Thyroid gland (tissue), 4 donors: ENCODE results near the gene DLGAP1. TPM values are rescaled to one million over a fixed set of nuclear protein-coding genes. Genes with fewer than 3 reads are reported as not detected.

Experiments
- DNase-seq, 2 donors: peaks; one replicate each; pipeline ENCODE4 v3.0.0-alpha.2; 2019
- H3K27ac ChIP-seq, 3 donors: fragments of 200-600 bp; sonication (generic); 1 replicate in 2 of 3; 2 replicates in 1 of 3; pipeline ENCODE4 v1.5.1; 2016 to 2019; ENCODE audit warnings: mild to moderate bottlenecking in 1 of 3, moderate library complexity in 1 of 3
- H3K27me3 ChIP-seq: fragments of 200-600 bp; sonication (generic); one replicate; pipeline ENCODE4 v1.5.1; 2019
- H3K36me3 ChIP-seq, 2 donors: fragments of 200-600 bp; sonication (generic); one replicate each; pipeline ENCODE4 v1.5.1; 2016 to 2019
- H3K4me1 ChIP-seq, 2 donors: fragments of 200-600 bp; sonication (generic); one replicate each; pipeline ENCODE4 v1.5.1; 2017 to 2019
- H3K4me3 ChIP-seq, 3 donors: fragments of 200-600 bp; sonication (generic); replicated peaks in 1 of 3; 1 replicate in 2 of 3; 2 replicates in 1 of 3; pipeline ENCODE4 v1.5.1; 2016; ENCODE audit warnings: mild to moderate bottlenecking in 1 of 3
- H3K9me3 ChIP-seq: fragments of 200-600 bp; sonication (generic); one replicate; pipeline ENCODE4 v1.5.1; 2017
- POLR2A ChIP-seq, 2 donors: fragments of 450-650 bp; IDR thresholded peaks; one replicate each; pipeline ENCODE4 v1.6.1; 2017; ENCODE audit warnings: antibody characterized with exemption in 2 of 2, mild to moderate bottlenecking in 2 of 2, moderate library complexity in 1 of 2
- WGBS, 2 donors: methylation state at CpG; one replicate each; pipeline ENCODE4 v1.1.5; 2017; 5-methylcytosine and 5-hydroxymethylcytosine counted together
- intact Hi-C: fragments of 100-400 bp; cut with DNase I; formaldehyde crosslinking; loops from one replicate; pipeline ENCODE4 v1.15.1; 2023
- total RNA-seq, 4 donors: library from RNA; depleted of rRNA; stranded (reverse); fragments of >200 nt; gene quantifications; one replicate each; pipeline ENCODE4 v1.2.3, GENCODE V29; 2016
- TF ChIP-seq, protein P1 (sequence below), 6 experiments: fragments of 200-600 bp in 3 of 6; fragments of 450-650 bp in 3 of 6; sonication (generic) in 3 of 6; IDR thresholded peaks; one replicate each; pipeline ENCODE4 v1.5.1; 2016 to 2019; ENCODE audit warnings: antibody characterized with exemption in 6 of 6, mild to moderate bottlenecking in 2 of 6, inconsistent platforms in 1 of 6, moderate library complexity in 1 of 6

DLGAP1 gene
- total RNA-seq, 4 donors from 2014 or later: 0.25 to 2.7 (median 0.77) TPM

DNA sequence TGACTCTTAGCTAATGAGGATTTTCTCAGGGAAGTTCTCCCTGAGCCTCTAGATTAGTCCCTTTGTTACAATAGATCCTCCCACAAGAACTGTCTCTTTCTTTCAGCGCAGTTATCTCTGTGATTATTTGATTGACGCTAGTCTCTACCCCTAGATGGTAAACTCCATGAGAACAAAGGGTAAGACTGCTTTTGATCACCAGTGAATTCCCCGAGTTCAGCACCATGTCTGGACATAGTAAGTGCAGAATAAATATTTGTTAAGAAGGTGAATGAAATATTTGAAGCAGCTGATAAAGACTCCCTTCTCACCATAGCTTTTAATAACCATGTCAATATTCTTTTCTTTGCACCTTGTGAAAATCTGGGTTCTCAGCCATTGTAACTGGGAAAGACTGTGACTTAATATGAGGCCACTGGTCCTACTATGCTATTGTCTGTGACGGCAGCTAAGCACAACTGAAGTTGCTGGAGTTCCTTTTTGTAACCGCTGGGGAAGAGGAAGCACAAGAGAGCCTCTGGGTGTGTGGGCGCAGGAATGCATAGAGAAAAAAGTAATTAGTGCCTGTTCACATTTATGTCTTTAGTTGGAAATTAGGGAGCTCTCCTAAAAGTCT is 790.4 kb downstream of the DLGAP1 start:
- no peaks in the 10 kb centered on the region for H3K9me3 ChIP-seq

GRCh38 chr18:3663870-3664512 is 791.1 kb downstream of the DLGAP1 start:
- no peak overlapping the region for H3K4me3 ChIP-seq
- intact Hi-C loops: loop anchor here (5.0 kb wide), 1 partner anchor 227 kb away; no protein-coding TSS in a partner anchor
- no peak overlapping the region for H3K27ac ChIP-seq
- H3K9me3 ChIP-seq: no peaks in the 10 kb centered on the region
- no peaks in the 10 kb centered on the region for H3K27me3 ChIP-seq
- peaks cover 7 to 17% of the 10 kb centered on the region in 2 donors for H3K4me1 ChIP-seq
- H3K36me3 ChIP-seq: no peaks in the 10 kb centered on the region
- 78 to 91% methylated on average over 2 of the region's 2 CpGs for WGBS, 2 donors
- TF ChIP-seq POLR2A (IDR thresholded peaks at IDR 0.05): no peak
- TF ChIP-seq, protein P1, sequence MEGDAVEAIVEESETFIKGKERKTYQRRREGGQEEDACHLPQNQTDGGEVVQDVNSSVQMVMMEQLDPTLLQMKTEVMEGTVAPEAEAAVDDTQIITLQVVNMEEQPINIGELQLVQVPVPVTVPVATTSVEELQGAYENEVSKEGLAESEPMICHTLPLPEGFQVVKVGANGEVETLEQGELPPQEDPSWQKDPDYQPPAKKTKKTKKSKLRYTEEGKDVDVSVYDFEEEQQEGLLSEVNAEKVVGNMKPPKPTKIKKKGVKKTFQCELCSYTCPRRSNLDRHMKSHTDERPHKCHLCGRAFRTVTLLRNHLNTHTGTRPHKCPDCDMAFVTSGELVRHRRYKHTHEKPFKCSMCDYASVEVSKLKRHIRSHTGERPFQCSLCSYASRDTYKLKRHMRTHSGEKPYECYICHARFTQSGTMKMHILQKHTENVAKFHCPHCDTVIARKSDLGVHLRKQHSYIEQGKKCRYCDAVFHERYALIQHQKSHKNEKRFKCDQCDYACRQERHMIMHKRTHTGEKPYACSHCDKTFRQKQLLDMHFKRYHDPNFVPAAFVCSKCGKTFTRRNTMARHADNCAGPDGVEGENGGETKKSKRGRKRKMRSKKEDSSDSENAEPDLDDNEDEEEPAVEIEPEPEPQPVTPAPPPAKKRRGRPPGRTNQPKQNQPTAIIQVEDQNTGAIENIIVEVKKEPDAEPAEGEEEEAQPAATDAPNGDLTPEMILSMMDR (IDR thresholded peaks at IDR 0.05): no peak
- DNase-seq: no peak

More for the DNA sequence above, 790.4 kb downstream of the DLGAP1 start:
- DNase-seq: no peak
- no peaks in the 10 kb centered on the region for H3K27me3 ChIP-seq
- 79 to 83% methylated on average over 6 of the region's 6 CpGs for WGBS, 2 donors
- TF ChIP-seq, protein P1 (IDR thresholded peaks at IDR 0.05): no peak
- no peak for TF ChIP-seq POLR2A (IDR thresholded peaks at IDR 0.05)
- H3K4me1 ChIP-seq: peaks cover 7 to 17% of the 10 kb centered on the region in 2 donors
- intact Hi-C loops: loop anchor here (5.0 kb wide), 1 partner anchor 227 kb away; no protein-coding TSS in a partner anchor
- no peak overlapping the region for H3K27ac ChIP-seq
- H3K36me3 ChIP-seq: no peaks in the 10 kb centered on the region
- H3K4me3 ChIP-seq: no peak overlapping the region

GRCh38 chr18:3661989-3662388 is 793.1 kb downstream of the DLGAP1 start:
- no peak overlapping the region for H3K27ac ChIP-seq
- WGBS, 2 donors: 78 to 81% methylated on average over 1 of the region's 1 CpG
- H3K27me3 ChIP-seq: no peaks in the 10 kb centered on the region
- no peaks in the 10 kb centered on the region for H3K36me3 ChIP-seq
- no peaks in the 10 kb centered on the region for H3K9me3 ChIP-seq
- peaks cover 7 to 13% of the 10 kb centered on the region in 2 donors for H3K4me1 ChIP-seq
- no peak overlapping the region for H3K4me3 ChIP-seq
- intact Hi-C loops: loop anchor here (5.0 kb wide), 1 partner anchor 225 kb away; no protein-coding TSS in a partner anchor
- DNase-seq: no peak
- TF ChIP-seq, protein P1 (IDR thresholded peaks at IDR 0.05): no peak
- TF ChIP-seq POLR2A (IDR thresholded peaks at IDR 0.05): no peak

GRCh38 chr18:3660739-3661515 is 794.2 kb downstream of the DLGAP1 start:
- Histone ChIP-seq H3K4me1 (peaks cover 6 to 11% of the 10 kb centered on the region in 2 donors), H3K9me3 (no peaks in the 10 kb centered on the region), H3K36me3 (no peaks in the 10 kb centered on the region), H3K27me3 (no peaks in the 10 kb centered on the region), H3K27ac (no peak overlapping the region), H3K4me3 (no peak overlapping the region)
- intact Hi-C loops: loop anchor here (5.0 kb wide), 1 partner anchor 224 kb away; no protein-coding TSS in a partner anchor
- DNase-seq: no peak
- no peak for TF ChIP-seq POLR2A (IDR thresholded peaks at IDR 0.05)
- TF ChIP-seq, protein P1 (IDR thresholded peaks at IDR 0.05): no peak
- WGBS, 2 donors: 86 to 87% methylated on average over 4 of the region's 4 CpGs
